GM12801 (cell line): Measurements from ENCODE around the gene TCF15.

Experiments
- CTCF ChIP-seq: IDR thresholded peaks from one replicate; pipeline ENCODE4 v1.5.1; 2011; ENCODE audit warnings: control low read depth; ENCODE audit not compliant: insufficient read length; ENCODE audit errors: extremely low read depth

Gene TCF15

GRCh38 chr20:561437-562231, 48.5 kb downstream of the TCF15 start:
- TF ChIP-seq CTCF: peak; percentile 82

GRCh38 chr20:560680-561079, 49.4 kb downstream of the TCF15 start:
- TF ChIP-seq CTCF: no peak

GRCh38 chr20:558117-558516, 52.0 kb downstream of the TCF15 start:
- TF ChIP-seq CTCF: no peak

- no peak for TF ChIP-seq CTCF
Observed at GRCh38 chr20:556984-557383, 53.1 kb downstream of the TCF15 start.

- no peak for TF ChIP-seq CTCF
Observed at GRCh38 chr20:555976-556385, 54.1 kb downstream of the TCF15 start.
